ENCODE data around the gene TBC1D22B. TPM values are rescaled to one million over a fixed set of nuclear protein-coding genes. Genes with fewer than 3 reads are reported as not detected.

Gene TBC1D22B
- total and polyA plus RNA-seq, 2 experiments from 2014 or later, result 9.1 to 19.9 TPM

GRCh38 chr6:37260444-37260843 lies 2.9 kb downstream of the TBC1D22B start:
- H3K4me1 ChIP-seq (ENCODE audit: insufficient read depth), result peaks cover 40% of the 10 kb centered on the region
- Mint-ChIP-seq H3K9me3 (no peaks in the 10 kb centered on the region), H3K27me3 (ENCODE audit: insufficient read depth, low read depth, poor library complexity) (peaks cover 6% of the 10 kb centered on the region), H3K36me3 (ENCODE audit: low read depth) (peaks cover 4% of the 10 kb centered on the region; the same call in 1 of the 3 replicates), H3K4me3 (no peak overlapping the region), H3K4me1 (peaks cover 57% of the 10 kb centered on the region), H3K27ac (no peak overlapping the region)
- H2AFZ ChIP-seq, result no peak overlapping the region
- H3K79me2 ChIP-seq (replicated peaks; ENCODE audit: insufficient read depth), result peaks cover 69% of the 10 kb centered on the region
- no peak overlapping the region for H3K4me2 ChIP-seq
- H3K27ac ChIP-seq (ENCODE audit: low read depth), result no peak overlapping the region
- no peaks in the 10 kb centered on the region for H3K36me3 ChIP-seq (ENCODE audit: insufficient read depth)
- no peak overlapping the region for H3K4me3 ChIP-seq
- no peak for TF ChIP-seq NANOG (IDR thresholded peaks at IDR 0.05; ENCODE audit: borderline replicate concordance)
- no peak for TF ChIP-seq CTCF (conservative IDR thresholded peaks at IDR 0.05; ENCODE audit: low read depth in 2 of 2)
- TF ChIP-seq ZNF331 (CRISPR knock-in tag; IDR thresholded peaks at IDR 0.05; ENCODE audit: low read depth), result no peak
- TF ChIP-seq STAT1 (IDR thresholded peaks at IDR 0.05; ENCODE audit: unreplicated experiment), result no peak
- TF ChIP-seq, protein P1, sequence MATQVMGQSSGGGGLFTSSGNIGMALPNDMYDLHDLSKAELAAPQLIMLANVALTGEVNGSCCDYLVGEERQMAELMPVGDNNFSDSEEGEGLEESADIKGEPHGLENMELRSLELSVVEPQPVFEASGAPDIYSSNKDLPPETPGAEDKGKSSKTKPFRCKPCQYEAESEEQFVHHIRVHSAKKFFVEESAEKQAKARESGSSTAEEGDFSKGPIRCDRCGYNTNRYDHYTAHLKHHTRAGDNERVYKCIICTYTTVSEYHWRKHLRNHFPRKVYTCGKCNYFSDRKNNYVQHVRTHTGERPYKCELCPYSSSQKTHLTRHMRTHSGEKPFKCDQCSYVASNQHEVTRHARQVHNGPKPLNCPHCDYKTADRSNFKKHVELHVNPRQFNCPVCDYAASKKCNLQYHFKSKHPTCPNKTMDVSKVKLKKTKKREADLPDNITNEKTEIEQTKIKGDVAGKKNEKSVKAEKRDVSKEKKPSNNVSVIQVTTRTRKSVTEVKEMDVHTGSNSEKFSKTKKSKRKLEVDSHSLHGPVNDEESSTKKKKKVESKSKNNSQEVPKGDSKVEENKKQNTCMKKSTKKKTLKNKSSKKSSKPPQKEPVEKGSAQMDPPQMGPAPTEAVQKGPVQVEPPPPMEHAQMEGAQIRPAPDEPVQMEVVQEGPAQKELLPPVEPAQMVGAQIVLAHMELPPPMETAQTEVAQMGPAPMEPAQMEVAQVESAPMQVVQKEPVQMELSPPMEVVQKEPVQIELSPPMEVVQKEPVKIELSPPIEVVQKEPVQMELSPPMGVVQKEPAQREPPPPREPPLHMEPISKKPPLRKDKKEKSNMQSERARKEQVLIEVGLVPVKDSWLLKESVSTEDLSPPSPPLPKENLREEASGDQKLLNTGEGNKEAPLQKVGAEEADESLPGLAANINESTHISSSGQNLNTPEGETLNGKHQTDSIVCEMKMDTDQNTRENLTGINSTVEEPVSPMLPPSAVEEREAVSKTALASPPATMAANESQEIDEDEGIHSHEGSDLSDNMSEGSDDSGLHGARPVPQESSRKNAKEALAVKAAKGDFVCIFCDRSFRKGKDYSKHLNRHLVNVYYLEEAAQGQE (IDR thresholded peaks at IDR 0.05; ENCODE audit: unreplicated experiment), result no peak
- no peak for TF ChIP-seq POLR2AphosphoS5 (IDR thresholded peaks at IDR 0.05; ENCODE audit: low read depth)
- TF ChIP-seq EZH2phosphoT487 (IDR thresholded peaks at IDR 0.05; ENCODE audit: unreplicated experiment), result no peak
- TF ChIP-seq JUNB (IDR thresholded peaks at IDR 0.05; ENCODE audit: unreplicated experiment), result no peak
- no peak for TF ChIP-seq CREB1 (CRISPR knock-in tag; IDR thresholded peaks at IDR 0.05; ENCODE audit: low read depth)
- no peak for TF ChIP-seq ZNF114 (CRISPR knock-in tag; IDR thresholded peaks at IDR 0.05)
- TF ChIP-seq, protein P2, sequence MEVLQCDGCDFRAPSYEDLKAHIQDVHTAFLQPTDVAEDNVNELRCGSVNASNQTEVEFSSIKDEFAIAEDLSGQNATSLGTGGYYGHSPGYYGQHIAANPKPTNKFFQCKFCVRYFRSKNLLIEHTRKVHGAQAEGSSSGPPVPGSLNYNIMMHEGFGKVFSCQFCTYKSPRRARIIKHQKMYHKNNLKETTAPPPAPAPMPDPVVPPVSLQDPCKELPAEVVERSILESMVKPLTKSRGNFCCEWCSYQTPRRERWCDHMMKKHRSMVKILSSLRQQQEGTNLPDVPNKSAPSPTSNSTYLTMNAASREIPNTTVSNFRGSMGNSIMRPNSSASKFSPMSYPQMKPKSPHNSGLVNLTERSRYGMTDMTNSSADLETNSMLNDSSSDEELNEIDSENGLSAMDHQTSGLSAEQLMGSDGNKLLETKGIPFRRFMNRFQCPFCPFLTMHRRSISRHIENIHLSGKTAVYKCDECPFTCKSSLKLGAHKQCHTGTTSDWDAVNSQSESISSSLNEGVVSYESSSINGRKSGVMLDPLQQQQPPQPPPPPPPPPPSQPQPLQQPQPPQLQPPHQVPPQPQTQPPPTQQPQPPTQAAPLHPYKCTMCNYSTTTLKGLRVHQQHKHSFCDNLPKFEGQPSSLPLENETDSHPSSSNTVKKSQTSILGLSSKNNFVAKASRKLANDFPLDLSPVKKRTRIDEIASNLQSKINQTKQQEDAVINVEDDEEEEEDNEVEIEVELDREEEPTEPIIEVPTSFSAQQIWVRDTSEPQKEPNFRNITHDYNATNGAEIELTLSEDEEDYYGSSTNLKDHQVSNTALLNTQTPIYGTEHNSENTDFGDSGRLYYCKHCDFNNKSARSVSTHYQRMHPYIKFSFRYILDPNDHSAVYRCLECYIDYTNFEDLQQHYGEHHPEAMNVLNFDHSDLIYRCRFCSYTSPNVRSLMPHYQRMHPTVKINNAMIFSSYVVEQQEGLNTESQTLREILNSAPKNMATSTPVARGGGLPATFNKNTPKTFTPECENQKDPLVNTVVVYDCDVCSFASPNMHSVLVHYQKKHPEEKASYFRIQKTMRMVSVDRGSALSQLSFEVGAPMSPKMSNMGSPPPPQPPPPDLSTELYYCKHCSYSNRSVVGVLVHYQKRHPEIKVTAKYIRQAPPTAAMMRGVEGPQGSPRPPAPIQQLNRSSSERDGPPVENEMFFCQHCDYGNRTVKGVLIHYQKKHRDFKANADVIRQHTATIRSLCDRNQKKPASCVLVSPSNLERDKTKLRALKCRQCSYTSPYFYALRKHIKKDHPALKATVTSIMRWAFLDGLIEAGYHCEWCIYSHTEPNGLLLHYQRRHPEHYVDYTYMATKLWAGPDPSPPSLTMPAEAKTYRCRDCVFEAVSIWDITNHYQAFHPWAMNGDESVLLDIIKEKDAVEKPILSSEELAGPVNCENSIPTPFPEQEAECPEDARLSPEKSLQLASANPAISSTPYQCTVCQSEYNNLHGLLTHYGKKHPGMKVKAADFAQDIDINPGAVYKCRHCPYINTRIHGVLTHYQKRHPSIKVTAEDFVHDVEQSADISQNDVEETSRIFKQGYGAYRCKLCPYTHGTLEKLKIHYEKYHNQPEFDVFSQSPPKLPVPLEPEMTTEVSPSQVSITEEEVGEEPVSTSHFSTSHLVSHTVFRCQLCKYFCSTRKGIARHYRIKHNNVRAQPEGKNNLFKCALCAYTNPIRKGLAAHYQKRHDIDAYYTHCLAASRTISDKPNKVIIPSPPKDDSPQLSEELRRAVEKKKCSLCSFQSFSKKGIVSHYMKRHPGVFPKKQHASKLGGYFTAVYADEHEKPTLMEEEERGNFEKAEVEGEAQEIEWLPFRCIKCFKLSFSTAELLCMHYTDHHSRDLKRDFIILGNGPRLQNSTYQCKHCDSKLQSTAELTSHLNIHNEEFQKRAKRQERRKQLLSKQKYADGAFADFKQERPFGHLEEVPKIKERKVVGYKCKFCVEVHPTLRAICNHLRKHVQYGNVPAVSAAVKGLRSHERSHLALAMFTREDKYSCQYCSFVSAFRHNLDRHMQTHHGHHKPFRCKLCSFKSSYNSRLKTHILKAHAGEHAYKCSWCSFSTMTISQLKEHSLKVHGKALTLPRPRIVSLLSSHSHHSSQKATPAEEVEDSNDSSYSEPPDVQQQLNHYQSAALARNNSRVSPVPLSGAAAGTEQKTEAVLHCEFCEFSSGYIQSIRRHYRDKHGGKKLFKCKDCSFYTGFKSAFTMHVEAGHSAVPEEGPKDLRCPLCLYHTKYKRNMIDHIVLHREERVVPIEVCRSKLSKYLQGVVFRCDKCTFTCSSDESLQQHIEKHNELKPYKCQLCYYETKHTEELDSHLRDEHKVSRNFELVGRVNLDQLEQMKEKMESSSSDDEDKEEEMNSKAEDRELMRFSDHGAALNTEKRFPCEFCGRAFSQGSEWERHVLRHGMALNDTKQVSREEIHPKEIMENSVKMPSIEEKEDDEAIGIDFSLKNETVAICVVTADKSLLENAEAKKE (CRISPR knock-in tag; IDR thresholded peaks at IDR 0.05), result no peak
- no peak for TF ChIP-seq EZH2 (IDR thresholded peaks at IDR 0.05; ENCODE audit: low read depth, unreplicated experiment)
- no peaks in the 10 kb centered on the region for H3K9me2 ChIP-seq (ENCODE audit: insufficient read depth)
- 0 out of 2 replicates have a peak, but pooled peaks cover 3% of the 10 kb centered on the region for H3F3A ChIP-seq (replicated peaks; ENCODE audit: low read depth)
- ATAC-seq (no peak), DNase-seq (ENCODE audit: low spot score) (no peak)
- no peaks in the 10 kb centered on the region for H3K27me3 ChIP-seq (ENCODE audit: insufficient read depth)
- H4K20me1 ChIP-seq (replicated peaks; ENCODE audit: insufficient read depth), result no peaks in the 10 kb centered on the region
